ENCODE results near the gene UBL4B.

The UBL4B gene

GRCh38 chr1:110094931-110095654, 17.1 kb upstream of the UBL4B start:
- H3K36me3 ChIP-seq (ENCODE audit: control insufficient read depth in 1 of 2, insufficient read depth in 2 of 2, low read length in 2 of 2) = no peaks in the 10 kb centered on the region
- peaks cover 5 to 21% of the 10 kb centered on the region in 2 donors for H3K27me3 ChIP-seq (ENCODE audit: control insufficient read depth in 1 of 2, insufficient read depth in 2 of 2, low read length in 2 of 2)
- H3K27ac ChIP-seq (ENCODE audit: low read depth, low read length) = no peak overlapping the region
- H3K9me3 ChIP-seq (ENCODE audit: control insufficient read depth in 1 of 2, low read length in 2 of 2) = no peaks in the 10 kb centered on the region
- no peak overlapping the region for H3K4me3 ChIP-seq (ENCODE audit: low read depth in 1 of 2, low read length in 2 of 2)
- H3K9ac ChIP-seq (ENCODE audit: low read depth in 1 of 2, low read length in 2 of 2) = no peak overlapping the region
- no peaks in the 10 kb centered on the region for H3K4me1 ChIP-seq (ENCODE audit: control insufficient read depth in 1 of 2, insufficient read depth in 2 of 2, low read length in 2 of 2)

GRCh38 chr1:110097507-110098221, 14.6 kb upstream of the UBL4B start:
- Histone ChIP-seq H3K4me1 (ENCODE audit: control insufficient read depth in 1 of 2, insufficient read depth in 2 of 2, low read length in 2 of 2) (no peaks in the 10 kb centered on the region), H3K27ac (ENCODE audit: low read depth, low read length) (no peak overlapping the region), H3K9ac (ENCODE audit: low read depth in 1 of 2, low read length in 2 of 2) (no peak overlapping the region), H3K27me3 (ENCODE audit: control insufficient read depth in 1 of 2, insufficient read depth in 2 of 2, low read length in 2 of 2) (peaks cover 5 to 15% of the 10 kb centered on the region in 2 donors), H3K4me3 (ENCODE audit: low read depth in 1 of 2, low read length in 2 of 2) (no peak overlapping the region), H3K9me3 (ENCODE audit: control insufficient read depth in 1 of 2, low read length in 2 of 2) (no peaks in the 10 kb centered on the region), H3K36me3 (ENCODE audit: control insufficient read depth in 1 of 2, insufficient read depth in 2 of 2, low read length in 2 of 2) (no peaks in the 10 kb centered on the region)

DNA sequence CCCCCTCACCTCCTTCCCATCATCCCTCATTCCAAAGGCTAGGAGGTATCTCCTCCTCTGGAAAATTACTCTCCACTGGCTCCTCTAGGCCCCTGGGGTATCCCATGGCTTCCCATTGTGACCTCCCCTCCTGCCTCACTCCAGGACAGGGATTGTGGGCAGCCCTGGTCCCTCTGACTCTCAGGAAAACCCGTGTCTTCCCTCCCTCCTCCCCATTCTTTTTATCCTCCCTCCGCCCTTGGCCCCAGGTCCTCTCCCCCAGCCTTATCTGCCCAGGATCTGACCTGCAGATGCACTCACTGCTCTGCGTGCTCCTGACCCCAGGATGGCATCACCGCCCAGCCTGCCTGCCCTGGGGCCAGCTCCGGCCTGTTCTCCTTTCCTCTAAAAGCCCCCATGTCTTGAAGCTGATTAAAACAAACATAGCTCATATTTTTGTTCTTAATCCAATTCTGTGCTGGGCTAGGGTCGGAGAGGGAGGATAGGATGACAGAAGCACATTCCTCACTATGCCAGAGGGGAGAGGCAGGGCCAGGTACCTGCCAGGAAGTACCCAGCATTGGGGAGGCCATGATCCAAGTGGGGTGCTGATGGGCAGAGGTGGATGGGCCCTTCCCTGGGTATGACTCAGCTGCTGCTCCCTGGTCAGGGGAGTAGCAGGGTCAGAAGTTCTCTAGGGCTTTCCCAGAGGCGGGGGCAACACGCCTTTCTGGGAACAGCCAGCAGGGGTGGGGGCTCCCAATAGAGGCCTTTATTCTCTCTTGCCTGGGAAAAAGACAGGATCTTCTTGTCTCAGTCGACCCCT, 13.8 kb upstream of the UBL4B start:
- no peaks in the 10 kb centered on the region for H3K4me1 ChIP-seq (ENCODE audit: control insufficient read depth in 1 of 2, insufficient read depth in 2 of 2, low read length in 2 of 2)
- H3K9ac ChIP-seq (ENCODE audit: low read depth in 1 of 2, low read length in 2 of 2) = no peak overlapping the region
- no peaks in the 10 kb centered on the region for H3K9me3 ChIP-seq (ENCODE audit: control insufficient read depth in 1 of 2, low read length in 2 of 2)
- H3K4me3 ChIP-seq (ENCODE audit: low read depth in 1 of 2, low read length in 2 of 2) = no peak overlapping the region
- H3K27ac ChIP-seq (ENCODE audit: low read depth, low read length) = no peak overlapping the region
- H3K36me3 ChIP-seq (ENCODE audit: control insufficient read depth in 1 of 2, insufficient read depth in 2 of 2, low read length in 2 of 2) = no peaks in the 10 kb centered on the region
- H3K27me3 ChIP-seq (ENCODE audit: control insufficient read depth in 1 of 2, insufficient read depth in 2 of 2, low read length in 2 of 2) = peaks cover 5 to 11% of the 10 kb centered on the region in 2 donors

DNA sequence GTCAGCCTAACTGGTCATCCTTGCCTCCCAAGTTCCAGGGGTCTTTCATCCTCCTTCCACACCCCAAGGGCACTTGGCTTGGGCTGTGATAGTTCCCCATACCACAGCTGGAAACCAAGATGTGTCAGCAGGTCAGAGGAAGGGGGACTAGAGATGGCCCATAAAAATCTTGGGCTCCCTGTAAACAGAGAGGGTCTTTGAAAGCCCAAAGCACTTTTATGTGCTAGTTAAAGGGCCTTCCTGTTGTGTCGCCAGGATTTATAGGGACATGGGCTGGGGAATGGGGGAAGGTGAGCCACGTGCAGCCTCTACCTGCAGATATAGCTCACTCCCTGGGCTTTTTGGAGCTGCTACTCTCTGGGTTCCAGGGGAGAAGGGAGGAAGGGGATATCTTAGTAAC, 11.9 kb upstream of the UBL4B start:
- Histone ChIP-seq H3K4me1 (ENCODE audit: control insufficient read depth in 1 of 2, insufficient read depth in 2 of 2, low read length in 2 of 2) (no peaks in the 10 kb centered on the region), H3K27me3 (ENCODE audit: control insufficient read depth in 1 of 2, insufficient read depth in 2 of 2, low read length in 2 of 2) (peaks cover 0 to 11% of the 10 kb centered on the region in 2 donors), H3K36me3 (ENCODE audit: control insufficient read depth in 1 of 2, insufficient read depth in 2 of 2, low read length in 2 of 2) (no peaks in the 10 kb centered on the region), H3K9ac (ENCODE audit: low read depth in 1 of 2, low read length in 2 of 2) (no peak overlapping the region), H3K27ac (ENCODE audit: low read depth, low read length) (no peak overlapping the region), H3K9me3 (ENCODE audit: control insufficient read depth in 1 of 2, low read length in 2 of 2) (no peaks in the 10 kb centered on the region), H3K4me3 (ENCODE audit: low read depth in 1 of 2, low read length in 2 of 2) (no peak overlapping the region)

- no peak overlapping the region for H3K9ac ChIP-seq (ENCODE audit: low read depth in 1 of 2, low read length in 2 of 2)
- no peaks in the 10 kb centered on the region for H3K4me1 ChIP-seq (ENCODE audit: control insufficient read depth in 1 of 2, insufficient read depth in 2 of 2, low read length in 2 of 2)
- H3K27ac ChIP-seq (ENCODE audit: low read depth, low read length) = no peak overlapping the region
- H3K27me3 ChIP-seq (ENCODE audit: control insufficient read depth in 1 of 2, insufficient read depth in 2 of 2, low read length in 2 of 2) = peaks cover 0 to 4% of the 10 kb centered on the region in 2 donors
- no peak overlapping the region for H3K4me3 ChIP-seq (ENCODE audit: low read depth in 1 of 2, low read length in 2 of 2)
- H3K9me3 ChIP-seq (ENCODE audit: control insufficient read depth in 1 of 2, low read length in 2 of 2) = no peaks in the 10 kb centered on the region
- no peaks in the 10 kb centered on the region for H3K36me3 ChIP-seq (ENCODE audit: control insufficient read depth in 1 of 2, insufficient read depth in 2 of 2, low read length in 2 of 2)
Observed at GRCh38 chr1:110102081-110102480, 10.2 kb upstream of the UBL4B start.

DNA sequence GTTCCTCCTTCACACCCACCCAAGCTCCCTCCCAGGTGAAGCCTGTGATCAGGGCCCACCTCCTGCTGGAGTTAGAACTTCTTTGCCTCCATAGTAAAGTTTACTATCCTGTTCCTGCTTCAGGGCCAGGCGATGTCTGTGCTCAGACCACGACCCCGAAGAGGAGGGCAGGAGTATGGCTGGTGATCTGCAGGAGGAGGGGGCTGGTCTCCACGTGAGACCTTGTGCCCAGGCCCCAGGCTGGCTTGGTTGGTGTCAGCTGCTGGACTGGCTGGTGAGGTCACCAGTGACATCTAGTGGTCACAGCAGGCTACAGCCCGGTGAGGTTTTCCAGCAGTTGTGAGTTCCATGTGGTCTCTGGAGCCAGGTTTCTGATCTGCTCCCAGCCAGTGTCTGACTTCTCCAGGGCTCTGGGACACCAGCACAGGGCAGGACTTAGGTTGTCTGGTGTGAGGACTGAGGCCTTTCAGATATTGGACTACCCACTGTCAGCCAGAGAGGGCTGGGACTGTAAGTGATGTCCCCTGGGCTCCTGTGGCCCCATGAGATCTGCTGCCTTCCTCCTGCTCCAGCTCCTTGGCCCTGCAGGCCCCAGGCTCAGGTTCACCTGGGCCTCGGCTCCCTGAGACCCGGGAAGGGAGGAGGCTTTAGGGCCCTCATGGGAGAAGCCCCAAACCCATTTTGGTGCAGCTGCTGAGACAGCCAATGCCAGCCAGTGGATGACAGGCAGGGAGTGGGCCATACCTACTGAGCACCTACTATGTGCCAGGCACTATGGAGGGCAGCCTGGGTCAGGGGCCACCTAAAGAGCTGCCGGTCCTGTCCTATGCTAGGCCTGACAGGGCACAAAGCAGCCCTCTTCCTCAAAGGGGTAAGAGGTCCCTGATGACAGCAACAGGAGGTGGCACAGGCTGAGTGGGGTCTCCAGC, 6.0 kb upstream of the UBL4B start:
- Histone ChIP-seq H3K9me3 (ENCODE audit: control insufficient read depth in 1 of 2, low read length in 2 of 2) (no peaks in the 10 kb centered on the region), H3K4me3 (ENCODE audit: low read depth in 1 of 2, low read length in 2 of 2) (no peak overlapping the region), H3K4me1 (ENCODE audit: control insufficient read depth in 1 of 2, insufficient read depth in 2 of 2, low read length in 2 of 2) (no peaks in the 10 kb centered on the region), H3K27ac (ENCODE audit: low read depth, low read length) (no peak overlapping the region), H3K36me3 (ENCODE audit: control insufficient read depth in 1 of 2, insufficient read depth in 2 of 2, low read length in 2 of 2) (no peaks in the 10 kb centered on the region), H3K27me3 (ENCODE audit: control insufficient read depth in 1 of 2, insufficient read depth in 2 of 2, low read length in 2 of 2) (peaks cover 0 to 3% of the 10 kb centered on the region in 2 donors), H3K9ac (ENCODE audit: low read depth in 1 of 2, low read length in 2 of 2) (peak overlapping the region in 1 of 2 donors; percentile 7)

- peaks cover 2 to 3% of the 10 kb centered on the region in 2 donors for H3K27me3 ChIP-seq (ENCODE audit: control insufficient read depth in 1 of 2, insufficient read depth in 2 of 2, low read length in 2 of 2)
- no peak overlapping the region for H3K9ac ChIP-seq (ENCODE audit: low read depth in 1 of 2, low read length in 2 of 2)
- H3K9me3 ChIP-seq (ENCODE audit: control insufficient read depth in 1 of 2, low read length in 2 of 2) = no peaks in the 10 kb centered on the region
- no peaks in the 10 kb centered on the region for H3K4me1 ChIP-seq (ENCODE audit: control insufficient read depth in 1 of 2, insufficient read depth in 2 of 2, low read length in 2 of 2)
- H3K4me3 ChIP-seq (ENCODE audit: low read depth in 1 of 2, low read length in 2 of 2) = no peak overlapping the region
- H3K27ac ChIP-seq (ENCODE audit: low read depth, low read length) = no peak overlapping the region
- H3K36me3 ChIP-seq (ENCODE audit: control insufficient read depth in 1 of 2, insufficient read depth in 2 of 2, low read length in 2 of 2) = no peaks in the 10 kb centered on the region
Observed at GRCh38 chr1:110107867-110108469, 4.3 kb upstream of the UBL4B start.

GRCh38 chr1:110111081-110111480, 1.2 kb upstream of the UBL4B start:
- Histone ChIP-seq H3K27ac (ENCODE audit: low read depth, low read length) (no peak overlapping the region), H3K36me3 (ENCODE audit: control insufficient read depth in 1 of 2, insufficient read depth in 2 of 2, low read length in 2 of 2) (no peaks in the 10 kb centered on the region), H3K9ac (ENCODE audit: low read depth in 1 of 2, low read length in 2 of 2) (no peak overlapping the region), H3K9me3 (ENCODE audit: control insufficient read depth in 1 of 2, low read length in 2 of 2) (no peaks in the 10 kb centered on the region), H3K27me3 (ENCODE audit: control insufficient read depth in 1 of 2, insufficient read depth in 2 of 2, low read length in 2 of 2) (peaks cover 2 to 7% of the 10 kb centered on the region in 2 donors), H3K4me3 (ENCODE audit: low read depth in 1 of 2, low read length in 2 of 2) (no peak overlapping the region), H3K4me1 (ENCODE audit: control insufficient read depth in 1 of 2, insufficient read depth in 2 of 2, low read length in 2 of 2) (no peaks in the 10 kb centered on the region)

DNA sequence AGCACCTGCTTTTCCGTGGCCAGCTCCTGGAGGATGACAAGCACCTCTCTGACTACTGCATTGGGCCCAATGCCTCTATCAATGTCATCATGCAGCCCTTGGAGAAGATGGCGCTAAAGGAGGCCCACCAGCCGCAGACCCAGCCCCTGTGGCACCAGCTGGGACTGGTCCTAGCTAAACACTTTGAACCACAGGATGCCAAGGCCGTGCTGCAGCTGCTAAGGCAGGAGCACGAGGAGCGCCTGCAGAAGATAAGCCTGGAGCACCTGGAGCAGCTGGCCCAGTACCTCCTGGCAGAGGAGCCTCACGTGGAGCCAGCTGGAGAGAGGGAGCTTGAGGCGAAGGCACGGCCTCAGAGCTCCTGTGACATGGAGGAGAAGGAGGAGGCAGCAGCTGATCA, 413 bp downstream of the UBL4B start:
- no peak overlapping the region for H3K27ac ChIP-seq (ENCODE audit: low read depth, low read length)
- H3K4me3 ChIP-seq (ENCODE audit: low read depth in 1 of 2, low read length in 2 of 2) = no peak overlapping the region
- no peaks in the 10 kb centered on the region for H3K9me3 ChIP-seq (ENCODE audit: control insufficient read depth in 1 of 2, low read length in 2 of 2)
- no peaks in the 10 kb centered on the region for H3K4me1 ChIP-seq (ENCODE audit: control insufficient read depth in 1 of 2, insufficient read depth in 2 of 2, low read length in 2 of 2)
- H3K9ac ChIP-seq (ENCODE audit: low read depth in 1 of 2, low read length in 2 of 2) = no peak overlapping the region
- peaks cover 2 to 7% of the 10 kb centered on the region in 2 donors for H3K27me3 ChIP-seq (ENCODE audit: control insufficient read depth in 1 of 2, insufficient read depth in 2 of 2, low read length in 2 of 2)
- no peaks in the 10 kb centered on the region for H3K36me3 ChIP-seq (ENCODE audit: control insufficient read depth in 1 of 2, insufficient read depth in 2 of 2, low read length in 2 of 2)
